ENCODE data around the gene ADAM33.

DNA sequence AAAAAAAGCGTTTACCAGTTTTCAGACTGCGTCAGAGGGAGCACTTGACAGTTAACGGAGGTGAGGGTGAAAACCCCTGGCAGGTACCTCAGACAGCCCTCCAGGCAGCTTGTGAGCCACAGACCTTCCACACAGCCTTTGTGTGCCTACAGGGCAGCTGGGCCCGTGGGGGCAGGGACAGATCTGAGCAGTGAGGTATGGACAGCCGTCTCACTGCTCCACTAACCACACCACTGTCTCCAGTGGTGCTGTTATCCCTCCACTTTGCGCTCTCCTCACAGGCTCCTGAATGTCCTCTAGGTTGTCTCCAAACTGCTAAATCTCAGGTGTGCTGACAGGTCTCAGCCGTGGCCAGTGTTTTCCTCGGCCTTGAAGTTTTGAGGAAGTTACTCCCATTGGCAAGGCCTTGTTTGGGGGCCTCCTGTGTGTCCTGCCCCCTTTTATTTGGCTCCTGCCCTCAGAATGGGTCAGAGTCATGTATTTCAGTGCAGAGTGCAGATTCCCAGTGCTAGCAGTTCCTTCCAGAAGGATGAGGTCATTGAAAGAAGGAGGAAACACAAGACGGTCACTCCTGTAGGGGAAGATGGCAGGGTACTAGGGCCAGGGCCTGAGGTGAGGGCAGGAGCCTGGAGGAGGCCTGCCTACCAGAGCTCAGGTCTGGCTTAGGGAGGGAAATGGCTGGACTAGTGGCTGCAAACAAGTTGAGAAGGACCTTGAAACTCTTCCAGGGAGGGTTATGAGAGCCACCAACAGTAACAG is 30.4 kb downstream of the ADAM33 start:
- TF ChIP-seq, protein P1, sequence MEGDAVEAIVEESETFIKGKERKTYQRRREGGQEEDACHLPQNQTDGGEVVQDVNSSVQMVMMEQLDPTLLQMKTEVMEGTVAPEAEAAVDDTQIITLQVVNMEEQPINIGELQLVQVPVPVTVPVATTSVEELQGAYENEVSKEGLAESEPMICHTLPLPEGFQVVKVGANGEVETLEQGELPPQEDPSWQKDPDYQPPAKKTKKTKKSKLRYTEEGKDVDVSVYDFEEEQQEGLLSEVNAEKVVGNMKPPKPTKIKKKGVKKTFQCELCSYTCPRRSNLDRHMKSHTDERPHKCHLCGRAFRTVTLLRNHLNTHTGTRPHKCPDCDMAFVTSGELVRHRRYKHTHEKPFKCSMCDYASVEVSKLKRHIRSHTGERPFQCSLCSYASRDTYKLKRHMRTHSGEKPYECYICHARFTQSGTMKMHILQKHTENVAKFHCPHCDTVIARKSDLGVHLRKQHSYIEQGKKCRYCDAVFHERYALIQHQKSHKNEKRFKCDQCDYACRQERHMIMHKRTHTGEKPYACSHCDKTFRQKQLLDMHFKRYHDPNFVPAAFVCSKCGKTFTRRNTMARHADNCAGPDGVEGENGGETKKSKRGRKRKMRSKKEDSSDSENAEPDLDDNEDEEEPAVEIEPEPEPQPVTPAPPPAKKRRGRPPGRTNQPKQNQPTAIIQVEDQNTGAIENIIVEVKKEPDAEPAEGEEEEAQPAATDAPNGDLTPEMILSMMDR (IDR thresholded peaks at IDR 0.05; ENCODE audit: low read depth, low read length, missing input control), result no peak
- TF ChIP-seq, protein P2, sequence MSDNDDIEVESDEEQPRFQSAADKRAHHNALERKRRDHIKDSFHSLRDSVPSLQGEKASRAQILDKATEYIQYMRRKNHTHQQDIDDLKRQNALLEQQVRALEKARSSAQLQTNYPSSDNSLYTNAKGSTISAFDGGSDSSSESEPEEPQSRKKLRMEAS (IDR thresholded peaks at IDR 0.05), result no peak
- TF ChIP-seq, protein P3, sequence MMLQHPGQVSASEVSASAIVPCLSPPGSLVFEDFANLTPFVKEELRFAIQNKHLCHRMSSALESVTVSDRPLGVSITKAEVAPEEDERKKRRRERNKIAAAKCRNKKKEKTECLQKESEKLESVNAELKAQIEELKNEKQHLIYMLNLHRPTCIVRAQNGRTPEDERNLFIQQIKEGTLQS (IDR thresholded peaks at IDR 0.05), result no peak
- TF ChIP-seq SP1 (IDR thresholded peaks at IDR 0.05) (no peak), HNF4A (conservative IDR thresholded peaks at IDR 0.05) (no peak), RAD21 (IDR thresholded peaks at IDR 0.05) (no peak), FOXA1 (IDR thresholded peaks at IDR 0.05) (no peak)
